ENCODE data around the gene SUOX.
"Not testable (repeated sequence)": the region's sequence is repeated elsewhere in the genome, so short reads cannot be mapped to it uniquely, and the experiment has no call there.

SUOX gene

DNA sequence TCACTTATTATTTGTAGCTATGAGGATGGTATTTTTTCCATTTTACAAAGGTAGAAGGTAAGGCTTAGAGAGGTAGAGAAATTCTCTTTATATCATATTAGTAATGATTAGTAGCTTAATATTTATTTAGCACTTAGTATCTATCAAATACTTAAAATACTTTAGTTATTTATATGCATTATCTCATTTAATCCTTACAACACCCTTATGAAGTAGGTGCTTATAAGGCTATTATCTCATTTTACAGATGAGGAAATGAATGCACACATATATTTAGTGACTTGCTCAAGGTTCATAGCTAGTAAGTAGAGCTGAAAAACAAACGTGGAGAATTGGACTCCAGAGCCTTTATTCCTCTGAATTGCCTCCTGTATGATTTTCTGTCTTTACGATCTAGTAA is 12.2 kb upstream of the SUOX start:
- FAIRE-seq = no peak

DNA sequence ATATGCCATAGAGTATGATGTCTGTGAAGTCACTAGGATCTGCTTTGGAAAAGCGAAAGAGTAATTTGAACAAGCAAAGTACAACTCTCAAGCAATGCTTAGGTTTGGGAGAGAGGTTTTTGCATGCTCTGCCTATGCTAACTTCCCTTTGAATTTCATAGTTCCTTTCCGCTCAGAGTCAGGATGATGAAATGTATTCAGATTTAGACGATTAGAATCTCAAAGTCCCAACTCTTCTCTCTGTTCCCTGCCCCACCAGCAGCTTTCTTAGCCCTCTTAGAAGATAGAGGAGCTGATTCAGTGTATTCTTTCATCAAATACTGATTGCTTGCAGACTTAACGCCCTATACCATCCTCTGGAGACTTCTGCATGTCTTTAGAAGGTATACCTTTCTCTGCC is 11.7 kb upstream of the SUOX start:
- no peak for FAIRE-seq

DNA sequence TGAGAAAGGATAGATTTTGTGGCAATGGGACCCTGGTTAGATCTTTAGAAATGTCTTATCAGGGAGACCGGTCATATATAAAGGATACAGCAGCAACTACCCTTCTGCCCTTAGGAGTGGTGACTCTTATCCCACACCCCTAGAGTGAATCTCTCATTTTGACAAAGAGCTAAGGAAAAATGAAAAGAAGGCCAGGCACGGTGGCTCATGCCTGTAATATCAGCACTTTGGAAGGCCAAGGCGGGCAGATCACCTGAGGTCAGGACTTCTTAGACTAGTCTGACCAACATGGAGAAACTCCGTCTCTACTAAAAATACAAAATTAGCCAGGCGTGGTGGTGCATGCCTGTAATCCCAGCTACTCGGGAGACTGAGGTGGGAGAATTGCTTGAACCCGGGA is 11.1 kb upstream of the SUOX start:
- FAIRE-seq = not testable (repeated sequence)

DNA sequence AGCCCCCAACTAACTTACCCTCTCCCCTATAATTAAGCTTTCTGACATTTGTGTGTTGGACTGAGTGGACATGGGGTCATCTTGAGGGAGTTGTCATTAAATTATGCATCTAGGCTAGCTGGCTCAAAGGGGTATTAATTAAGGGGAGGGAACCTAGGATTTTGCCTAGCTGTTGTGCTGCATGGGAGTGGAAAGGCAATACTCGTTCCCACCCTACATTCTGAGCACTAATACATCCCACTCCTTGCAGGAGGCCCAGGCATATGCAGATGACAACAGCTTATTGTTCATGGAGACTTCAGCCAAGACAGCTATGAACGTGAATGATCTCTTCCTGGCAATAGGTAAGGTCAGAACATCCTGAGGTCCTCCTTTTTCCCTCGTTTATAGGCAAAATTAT is 6.0 kb upstream of the SUOX start:
- no peak for FAIRE-seq

DNA sequence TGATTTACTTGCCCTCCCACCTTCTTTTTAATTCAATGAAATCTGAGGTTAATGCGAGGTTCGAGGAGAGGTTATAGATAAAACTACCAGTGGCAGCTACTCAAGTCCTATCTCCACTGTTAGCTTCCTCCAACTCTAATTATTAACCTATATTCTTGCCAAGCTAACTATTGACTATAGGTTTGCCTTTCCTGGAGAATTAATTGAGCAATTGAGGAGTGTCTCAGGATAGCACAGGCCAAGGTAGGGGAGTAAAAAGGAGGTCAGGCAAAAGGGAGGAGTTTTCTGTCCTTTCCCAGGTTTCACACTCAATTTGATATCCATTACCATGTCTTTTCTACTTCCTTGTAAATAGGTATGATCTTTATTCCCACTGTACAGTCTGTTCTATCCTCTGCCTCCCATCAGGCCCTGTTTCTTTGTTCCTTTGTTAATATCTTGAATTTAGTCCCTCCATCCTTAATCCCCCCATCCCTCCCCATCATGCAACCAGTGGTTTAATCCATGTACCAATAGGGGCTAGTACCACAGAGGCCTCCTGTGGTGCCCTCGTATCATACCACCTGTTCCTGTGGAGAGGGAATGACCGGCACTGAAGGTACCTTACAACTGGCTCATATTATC is 3.7 kb upstream of the SUOX start:
- no peak for FAIRE-seq

DNA sequence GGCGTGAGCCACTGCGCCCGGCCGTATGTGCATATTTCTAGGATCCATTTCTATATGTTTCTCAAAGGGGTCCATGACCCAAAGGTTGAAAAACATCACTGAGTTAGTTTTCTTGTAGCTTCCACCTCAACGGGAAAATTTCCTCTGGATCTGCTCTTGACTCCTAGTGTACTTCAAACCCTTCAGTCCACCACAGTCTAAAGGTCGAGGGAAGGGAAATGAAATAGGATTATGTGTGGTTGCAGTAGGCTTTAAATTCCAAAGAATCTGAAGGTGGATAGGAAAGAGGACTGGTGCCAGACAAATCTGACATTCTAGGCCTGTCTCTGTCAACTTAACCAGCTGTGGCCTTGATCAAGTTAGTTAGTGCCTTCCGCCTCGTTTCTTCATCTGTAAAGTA is 1.7 kb upstream of the SUOX start:
- FAIRE-seq = no peak

DNA sequence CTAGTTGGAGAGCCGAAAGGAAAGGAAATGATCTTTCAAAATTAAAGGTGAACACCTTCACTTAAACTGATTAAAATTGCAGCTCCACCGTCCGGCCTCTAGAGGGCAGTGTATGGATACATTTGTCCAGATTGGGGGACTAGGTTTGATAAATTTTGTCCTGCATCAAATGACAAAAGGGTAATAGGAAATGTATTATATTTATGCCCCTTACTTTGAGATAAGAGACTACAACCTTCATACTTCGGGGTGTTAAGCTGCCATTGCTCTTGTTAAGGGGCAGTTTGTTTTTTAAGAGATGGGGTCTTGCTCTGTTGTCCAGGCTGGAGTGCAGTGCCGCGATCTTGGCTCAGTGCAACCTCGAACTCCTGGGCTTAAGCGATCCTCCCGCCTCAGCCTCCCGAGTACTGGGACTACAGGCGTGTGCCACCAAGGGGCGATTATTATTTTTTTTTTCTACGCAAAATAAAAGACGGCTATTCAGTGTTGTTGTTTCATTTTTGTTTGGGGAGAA is 818 bp upstream of the SUOX start:
- no peak for FAIRE-seq

DNA sequence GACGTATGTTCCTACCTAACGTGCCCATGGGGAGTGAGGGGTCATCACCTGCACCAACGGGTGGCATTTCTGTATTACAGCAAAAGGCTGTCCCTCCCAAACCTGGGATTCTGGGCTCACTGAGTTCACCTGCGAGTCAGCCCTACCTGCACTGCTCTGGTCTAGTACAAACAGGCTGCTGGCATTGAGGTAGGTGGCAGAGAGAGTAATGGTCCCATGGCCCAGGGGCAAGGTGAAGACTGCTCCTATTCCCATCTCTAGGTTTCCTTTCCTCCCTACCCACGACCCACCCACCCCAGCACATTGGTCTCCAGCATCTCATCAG is 421 bp downstream of the SUOX start:
- FAIRE-seq = no peak

DNA sequence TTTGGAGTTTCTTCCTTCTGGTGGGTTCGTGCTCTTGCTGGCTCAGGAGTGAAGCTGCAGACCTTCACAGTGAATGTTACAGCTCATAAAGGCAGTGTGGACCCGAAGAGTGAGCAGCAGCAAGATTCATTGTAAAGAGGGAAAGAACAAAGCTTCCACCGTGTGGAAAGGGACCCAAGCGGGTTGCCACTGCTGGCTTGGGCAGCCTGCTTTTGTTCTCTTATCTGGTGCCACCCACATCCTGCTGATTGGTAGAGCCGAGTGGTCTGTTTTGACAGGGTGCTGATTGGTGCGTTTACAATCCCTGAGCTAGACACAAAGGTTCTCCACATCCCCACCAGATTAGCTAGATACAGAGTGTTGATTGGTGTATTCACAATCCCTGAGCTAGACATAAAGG is 2.4 kb downstream of the SUOX start:
- FAIRE-seq = not testable (repeated sequence)

DNA sequence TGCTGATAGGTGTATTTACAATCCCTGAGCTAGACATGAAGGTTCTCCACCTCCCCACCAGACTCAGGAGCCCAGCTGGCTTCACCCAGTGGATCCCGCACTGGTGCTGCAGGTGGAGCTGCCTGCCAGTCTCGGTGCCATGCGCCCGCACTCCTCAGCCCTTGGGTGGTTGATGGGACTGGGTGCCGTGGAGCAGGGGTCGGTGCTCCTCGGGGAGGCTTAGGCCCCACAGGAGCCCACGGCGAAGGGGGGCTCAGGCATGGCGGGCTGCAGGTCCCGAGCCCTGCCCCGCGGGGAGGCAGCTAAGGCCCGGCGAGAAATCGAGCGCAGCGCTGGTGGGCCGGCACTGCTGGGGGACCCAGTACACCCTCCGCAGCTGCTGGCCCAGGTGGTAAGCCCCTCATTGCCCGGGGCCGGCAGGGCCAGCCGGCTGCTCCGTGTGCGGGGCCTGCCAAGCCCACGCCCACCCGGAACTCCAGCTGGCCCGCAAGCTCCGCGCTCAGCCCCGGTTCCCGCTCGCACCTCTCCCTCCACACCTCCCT is 3.0 kb downstream of the SUOX start:
- not testable (repeated sequence) for FAIRE-seq

DNA sequence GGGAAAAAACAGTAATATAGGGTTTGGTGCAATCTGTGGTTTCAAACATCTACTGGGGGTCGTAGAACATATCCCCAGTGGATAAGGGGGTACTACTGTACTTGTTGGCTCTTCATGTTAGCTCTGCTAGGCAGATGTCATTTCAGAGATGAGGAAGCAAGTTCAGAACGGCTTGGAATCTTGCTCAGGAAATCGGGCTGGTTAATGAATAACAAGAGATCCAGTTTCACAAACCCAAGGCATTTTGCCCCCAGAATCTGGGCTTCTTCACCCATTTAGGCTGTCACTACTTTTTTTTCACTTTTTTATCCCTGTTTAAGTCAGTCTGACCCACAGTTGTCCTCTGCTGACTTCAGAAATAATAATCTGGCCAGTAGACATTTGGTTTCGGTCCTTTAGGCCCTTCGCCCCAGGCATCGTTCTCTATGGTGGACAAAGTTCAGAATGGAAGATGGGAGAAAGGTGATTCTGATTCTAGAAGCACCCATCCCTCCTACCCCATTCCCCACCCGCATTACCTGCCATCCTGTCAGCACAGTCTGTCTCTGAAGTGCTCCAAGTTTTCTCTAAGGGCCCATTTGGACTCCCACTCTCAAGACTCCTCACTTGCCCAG is 4.5 kb downstream of the SUOX start:
- FAIRE-seq = no peak

DNA sequence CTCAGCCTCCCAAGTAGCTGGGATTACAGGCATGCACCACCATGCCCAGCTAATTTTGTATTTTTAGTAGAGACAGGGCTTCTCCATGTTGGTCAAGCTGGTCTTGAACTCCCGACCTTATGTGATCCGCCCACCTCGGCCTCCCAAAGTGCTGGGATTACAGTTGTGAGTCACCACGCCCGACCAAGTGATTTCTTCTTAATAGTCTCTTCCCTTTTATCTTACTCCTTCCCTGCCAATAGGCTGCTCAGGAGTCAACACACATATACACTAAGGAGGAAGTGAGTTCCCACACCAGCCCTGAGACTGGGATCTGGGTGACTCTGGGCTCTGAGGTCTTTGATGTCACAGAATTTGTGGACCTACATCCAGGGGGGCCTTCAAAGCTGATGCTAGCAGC is 6.3 kb downstream of the SUOX start:
- not testable (repeated sequence) for FAIRE-seq

DNA sequence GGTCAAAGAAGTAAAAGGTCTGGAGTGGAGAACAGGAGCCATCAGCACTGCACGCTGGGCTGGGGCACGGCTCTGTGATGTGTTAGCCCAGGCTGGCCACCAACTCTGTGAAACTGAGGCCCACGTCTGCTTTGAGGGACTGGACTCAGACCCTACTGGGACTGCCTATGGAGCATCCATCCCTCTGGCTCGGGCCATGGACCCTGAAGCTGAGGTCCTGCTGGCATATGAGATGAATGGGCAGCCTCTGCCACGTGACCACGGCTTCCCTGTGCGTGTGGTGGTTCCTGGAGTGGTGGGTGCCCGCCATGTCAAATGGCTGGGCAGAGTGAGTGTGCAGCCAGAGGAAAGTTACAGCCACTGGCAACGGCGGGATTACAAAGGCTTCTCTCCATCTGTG is 7.1 kb downstream of the SUOX start:
- no peak for FAIRE-seq

DNA sequence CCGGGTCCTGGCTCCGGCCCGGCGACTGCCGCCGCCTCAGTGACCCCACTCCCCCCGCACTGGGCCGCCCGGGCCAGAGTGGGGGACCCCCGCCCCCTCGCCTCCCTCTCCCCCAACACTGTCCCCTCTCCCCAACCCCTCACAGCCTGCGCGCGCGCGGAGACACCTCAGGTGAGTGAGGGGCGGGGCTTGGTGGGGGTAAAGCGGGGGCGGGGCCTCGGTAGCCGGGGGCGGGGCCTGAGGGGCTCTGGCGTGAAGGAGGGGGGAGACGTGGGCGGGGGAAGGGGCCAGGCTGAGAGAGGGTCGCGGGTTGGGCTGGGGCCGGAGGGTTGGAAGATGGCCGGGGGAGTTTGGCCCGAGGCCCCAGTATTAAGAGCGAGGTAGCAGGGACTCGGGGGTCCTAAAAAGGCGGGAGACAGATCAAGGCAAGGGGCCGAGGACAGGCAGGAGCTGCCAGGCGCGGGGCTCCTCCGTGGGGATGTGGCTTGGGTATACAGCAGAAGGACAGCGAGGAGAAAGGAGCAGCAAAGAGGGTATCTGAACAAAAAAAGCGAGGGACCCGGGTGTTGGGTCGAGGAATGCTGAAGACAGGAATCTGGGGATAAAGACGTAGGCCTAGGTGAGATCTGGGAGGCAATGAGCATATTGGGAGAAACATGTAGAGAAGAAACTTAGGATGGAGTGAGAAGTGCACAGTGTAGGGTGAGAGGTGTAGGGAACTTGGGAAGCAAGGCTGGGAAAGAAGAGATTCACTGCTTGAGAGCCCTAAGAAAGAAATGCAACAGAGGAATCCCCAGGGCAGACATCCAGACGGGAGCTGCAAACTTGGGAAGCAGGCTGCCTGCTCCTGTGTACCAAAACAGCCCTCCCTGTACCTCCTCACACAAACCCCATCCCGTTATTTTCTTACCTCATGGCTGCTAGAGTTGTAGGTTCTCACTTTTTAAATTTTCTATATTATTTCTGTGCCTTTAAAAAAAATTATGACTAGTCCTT is 10.8 kb downstream of the SUOX start:
- no peak for FAIRE-seq

DNA sequence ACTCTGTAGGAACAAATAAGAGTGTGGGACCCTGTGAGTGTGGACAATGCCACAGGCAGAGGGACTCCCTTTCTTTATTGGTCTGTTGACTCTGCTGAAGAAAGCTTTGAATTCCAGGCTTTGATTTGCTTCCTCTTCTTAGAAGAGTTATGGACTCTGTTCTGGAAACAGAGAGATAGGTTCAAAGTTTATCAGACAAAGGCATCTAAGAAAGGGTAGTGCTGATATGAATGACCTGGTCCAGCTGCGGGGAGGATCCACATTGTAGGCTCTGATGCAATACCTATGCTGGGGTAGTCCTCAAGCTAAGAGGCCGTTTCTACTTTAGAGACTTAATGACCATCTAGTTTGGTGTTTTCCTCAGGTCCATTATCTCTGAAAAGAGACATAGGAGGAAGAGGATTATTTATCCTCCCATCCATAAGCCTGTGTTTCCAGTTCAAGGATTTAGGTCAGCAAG is 13.1 kb downstream of the SUOX start:
- no peak for FAIRE-seq

DNA sequence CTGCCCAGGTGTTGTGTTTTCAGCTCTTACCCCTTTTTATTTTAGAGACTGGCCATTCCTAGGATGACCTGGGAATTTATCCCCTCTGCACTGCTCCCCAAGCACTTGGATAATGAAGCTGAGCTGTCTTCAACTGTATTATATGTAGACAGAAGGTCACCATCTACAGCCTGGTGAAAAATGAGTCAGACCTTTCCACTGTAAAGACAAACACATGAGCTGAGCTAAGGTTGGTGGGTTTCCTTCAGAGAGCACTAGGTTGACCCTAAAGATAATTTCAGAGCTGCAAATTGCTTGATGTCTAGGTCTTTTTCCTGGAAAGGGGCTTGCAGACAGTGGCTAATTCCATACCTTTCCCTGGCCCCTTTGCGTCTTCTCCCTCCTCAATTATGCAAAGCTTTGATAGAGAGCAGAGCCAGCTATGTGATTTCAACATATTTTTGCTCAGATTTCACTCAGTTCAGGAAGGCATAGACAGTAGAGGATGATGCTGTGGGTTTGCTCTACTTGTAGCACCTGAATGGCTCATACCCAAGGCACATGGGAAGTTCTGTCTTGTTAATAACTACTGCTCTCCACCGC is 14.5 kb downstream of the SUOX start:
- FAIRE-seq = no peak

DNA sequence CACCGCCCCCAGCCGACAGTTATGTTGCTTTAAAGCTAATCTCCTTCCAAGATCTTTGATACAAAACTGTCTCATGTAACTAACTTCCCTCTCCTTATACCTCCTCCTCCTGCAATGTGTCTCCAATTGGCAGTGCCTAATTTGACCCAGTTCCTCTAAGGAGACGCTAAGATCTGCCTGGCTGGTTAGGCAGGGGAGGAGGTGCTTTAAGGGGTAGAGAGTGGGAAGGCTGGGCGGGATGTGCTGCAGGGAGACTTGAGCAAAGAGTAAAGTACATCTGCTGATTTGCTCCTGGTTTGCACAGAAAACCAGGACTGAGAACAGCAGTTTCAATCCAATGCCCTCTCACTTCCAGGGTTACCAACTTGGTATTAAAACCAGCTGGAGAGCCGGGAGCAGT is 16.4 kb downstream of the SUOX start:
- no peak for FAIRE-seq

DNA sequence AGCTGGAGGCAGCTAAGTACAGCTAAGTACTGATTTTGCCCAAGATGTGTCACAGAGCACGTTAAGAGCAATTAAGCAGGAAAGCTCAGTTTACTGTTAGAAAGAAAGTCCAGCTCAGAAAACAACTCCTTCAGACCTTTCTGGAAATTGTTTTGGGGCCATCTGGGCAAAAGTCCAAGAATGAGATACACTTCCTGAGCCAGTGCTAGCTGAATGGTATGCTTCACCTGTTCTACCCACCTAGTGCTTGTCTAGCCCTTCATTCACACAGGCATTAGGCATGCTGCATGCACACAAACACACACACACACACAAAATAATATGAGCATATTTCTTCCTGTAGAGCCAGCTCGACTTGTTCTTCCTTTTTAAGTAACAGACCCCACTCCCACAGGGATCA is 17.1 kb downstream of the SUOX start:
- FAIRE-seq = no peak

DNA sequence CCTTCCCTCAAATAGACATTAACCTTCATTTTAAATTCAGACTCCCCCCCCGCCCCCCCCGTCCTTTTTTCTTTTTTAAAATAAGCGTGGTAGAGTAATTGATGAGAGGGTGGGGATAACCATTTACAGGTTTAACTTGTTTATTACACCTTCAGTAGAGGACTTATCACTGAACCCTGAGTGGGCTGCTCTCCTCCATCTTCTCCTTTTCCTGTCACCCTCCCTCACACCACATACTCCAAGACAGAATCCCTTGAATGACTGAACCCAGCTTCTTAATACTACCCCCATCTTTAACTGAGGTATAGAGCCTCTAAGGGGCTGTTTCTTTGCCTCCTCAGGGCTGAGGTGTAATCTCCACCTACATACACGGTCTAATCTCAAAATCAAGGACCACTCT is 20.1 kb downstream of the SUOX start:
- FAIRE-seq = no peak

DNA sequence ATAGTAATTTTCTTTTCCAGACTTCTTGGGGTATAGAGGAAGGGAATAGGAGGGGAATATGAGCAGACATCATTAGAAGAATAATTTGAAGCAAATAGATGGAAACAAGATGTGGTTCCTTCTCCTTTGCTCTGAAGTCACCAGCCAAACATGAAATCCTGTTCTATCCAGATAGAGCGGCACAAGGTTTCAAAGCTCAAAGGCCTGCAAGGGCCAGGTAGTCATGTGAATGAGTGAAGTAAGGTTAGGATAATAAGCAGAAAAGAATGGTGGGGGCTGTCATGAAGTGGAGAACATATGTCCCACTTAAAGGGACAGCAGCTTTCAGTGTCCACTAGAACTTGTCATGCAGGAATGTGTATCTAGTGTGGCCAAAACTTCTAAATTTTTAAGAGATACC is 21.3 kb downstream of the SUOX start:
- no peak for FAIRE-seq

DNA sequence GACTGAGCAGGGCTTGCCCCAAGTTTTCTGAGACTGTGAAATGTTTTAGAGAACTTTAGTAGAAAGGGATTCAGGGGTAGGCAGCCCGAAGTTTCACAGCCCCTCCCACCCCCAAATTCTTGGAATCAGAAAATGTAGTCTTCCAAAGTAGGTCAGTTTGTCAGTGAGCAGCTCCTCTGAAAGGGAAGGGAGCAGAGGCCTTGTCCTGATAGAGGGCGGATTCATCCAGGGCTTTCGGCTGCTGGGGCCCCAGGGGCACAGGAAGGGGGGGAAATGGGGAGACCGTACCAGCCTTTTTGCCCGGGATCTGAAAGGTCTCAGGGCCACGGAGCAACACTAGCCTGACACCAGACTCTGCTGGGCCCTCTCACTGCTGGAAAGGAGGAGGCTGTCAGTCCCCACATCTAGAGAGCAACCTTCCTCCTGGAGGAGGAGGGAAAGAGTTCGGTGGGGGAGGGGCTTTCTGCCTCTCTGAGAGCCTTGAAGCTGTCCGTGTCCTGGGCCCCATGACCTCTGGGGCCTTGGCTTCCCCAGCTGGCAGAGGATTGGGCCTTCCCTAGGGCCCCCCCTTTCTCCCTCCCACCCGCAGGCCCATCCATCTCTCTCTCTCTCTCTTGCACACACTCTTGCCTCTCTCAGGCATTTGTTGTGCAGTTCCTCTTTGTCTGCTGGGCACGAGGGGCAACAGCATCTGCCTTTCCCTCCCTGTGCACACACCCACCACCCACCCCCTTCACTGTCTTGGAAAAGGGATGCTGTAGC is 23.5 kb downstream of the SUOX start, which contains the start of gene IKZF4:
TSS of gene IKZF4 (plus strand) at position 621 of the 762 bp plus-strand sequence. CDS start 451 bp downstream, outside the sequence.
- no peak for FAIRE-seq

DNA sequence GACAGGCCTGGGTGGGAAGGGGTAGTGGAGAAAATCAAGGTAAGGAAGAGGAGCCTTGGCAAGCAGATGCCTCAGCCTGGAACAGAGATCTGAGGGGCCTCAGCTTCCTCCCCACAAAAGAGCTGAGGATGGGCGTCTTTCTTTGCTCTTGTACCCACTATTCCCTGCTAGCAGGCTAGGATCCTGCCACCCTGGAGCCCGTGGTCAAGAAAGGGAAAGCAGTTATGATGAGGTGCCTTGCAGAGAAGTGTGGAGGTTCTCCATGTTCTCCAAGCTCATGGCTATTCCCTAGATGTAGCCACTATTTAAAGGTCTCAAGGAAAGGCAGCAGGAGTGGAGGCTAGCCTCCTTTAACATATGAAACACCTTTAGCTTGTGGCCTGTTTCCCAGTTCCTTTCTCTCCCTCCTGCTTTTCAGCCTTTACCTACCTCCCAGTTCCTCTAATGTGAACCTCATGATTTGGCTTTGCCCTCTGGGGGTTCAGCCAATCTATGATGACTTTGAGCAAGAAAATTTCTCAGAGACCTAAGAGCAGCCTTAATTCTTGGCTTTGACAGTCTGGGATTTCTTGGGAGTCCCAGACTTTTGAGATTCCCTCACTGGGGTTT is 24.9 kb downstream of the SUOX start:
- no peak for FAIRE-seq
